ENCODE results near the gene KLHL10.

DNA sequence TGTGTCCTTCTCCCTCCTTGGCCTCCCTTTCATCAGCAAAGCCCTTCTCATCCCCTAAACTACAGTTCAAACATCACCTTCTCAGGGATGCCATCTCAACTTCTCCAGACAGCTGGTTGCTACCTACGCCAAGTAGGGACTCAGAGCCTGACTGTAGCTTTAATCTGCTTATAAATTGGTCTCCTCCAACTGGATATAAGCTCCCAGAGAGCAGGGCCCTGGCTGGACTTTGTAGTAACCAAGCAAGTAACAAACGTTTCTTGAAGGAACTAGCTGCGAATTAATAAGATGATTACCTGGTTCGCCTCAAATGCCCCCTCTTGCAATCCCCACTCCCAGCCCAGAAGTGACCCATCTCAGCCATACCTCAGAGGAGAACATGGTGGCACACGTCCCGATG lies 45.1 kb downstream of the KLHL10 start:
- no peak for TF ChIP-seq EP300 (IDR thresholded peaks at IDR 0.05)
- no peak for TF ChIP-seq POLR2A (IDR thresholded peaks at IDR 0.05)
- no peak for TF ChIP-seq POLR2AphosphoS5 (IDR thresholded peaks at IDR 0.05)
